BJ (cell line): Measurements from ENCODE around the gene CDH2. TPM values are rescaled to one million over a fixed set of nuclear protein-coding genes. Genes with fewer than 3 reads are reported as not detected.

Experiments
- CTCF ChIA-PET: fragments of 350-600 bp; formaldehyde crosslinking; extraction: SDS; loops from one replicate; lab custom pipeline; 2021; ENCODE audit warnings: antibody characterized with exemption, inconsistent platforms; lab: Yijun Ruan, JAX
- POLR2A ChIA-PET: fragments of 300-600 bp; sonication (Branson Sonifier 250); formaldehyde crosslinking; extraction: SDS; loops from one replicate; lab custom pipeline; 2021; ENCODE audit warnings: antibody characterized with exemption; lab: Charles Lee
- DNase-seq: peaks from one replicate; pipeline ENCODE4 v3.0.0-alpha.2; 2011; ENCODE audit warnings: low read depth
- H3K27me3 ChIP-seq: 2 replicates; pipeline ENCODE4 v1.6.0; 2011; ENCODE audit warnings: low read length; ENCODE audit not compliant: control insufficient read depth, insufficient read depth
- H3K36me3 ChIP-seq: 2 replicates; pipeline ENCODE4 v1.5.1; 2011; ENCODE audit warnings: low read length; ENCODE audit not compliant: control insufficient read depth, insufficient read depth
- H3K4me3 ChIP-seq: 2 replicates; pipeline ENCODE4 v1.5.1; 2011; ENCODE audit warnings: low read depth, mild to moderate bottlenecking, control low read depth, low read length
- CTCF ChIP-seq: IDR thresholded peaks from 2 replicates; pipeline ENCODE4 v1.5.1; 2011; ENCODE audit warnings: low read depth, mild to moderate bottlenecking, control low read depth, inconsistent platforms, low read length, moderate library complexity; ENCODE audit not compliant: insufficient read depth
- polyA plus RNA-seq: library from polyadenylated mRNA; depleted of rRNA; stranded (reverse); fragments of >200 nt; gene quantifications from 2 replicates; pipeline ENCODE4 v1.2.3, GENCODE V29; 2011

Gene CDH2
- polyA plus RNA-seq, 1 experiment, result 180 TPM

DNA sequence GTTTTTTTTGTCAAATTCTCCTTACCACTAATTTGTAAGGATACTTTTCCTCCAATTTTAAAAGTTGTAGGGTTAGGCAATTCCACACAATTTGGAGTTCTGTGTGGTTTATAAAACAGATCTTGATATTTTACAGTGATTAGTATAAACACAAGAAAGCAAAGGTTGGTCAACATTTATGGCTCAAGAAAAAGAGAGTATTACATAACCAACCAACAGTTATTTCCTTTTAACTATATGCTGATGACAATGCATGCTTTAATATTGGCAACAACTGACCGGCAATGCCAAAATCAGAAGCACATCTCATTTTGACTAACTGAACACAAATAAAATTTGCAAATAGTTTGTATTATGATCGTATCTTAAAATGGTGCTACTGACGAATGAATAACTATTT, 137.2 kb downstream of the CDH2 start:
- DNase-seq, result no peak
- TF ChIP-seq CTCF, result no peak
- CTCF ChIA-PET, result interaction anchor here (0.7 kb wide), 1 partner anchor 75 kb away, joined by 3 read pairs; no protein-coding TSS in a partner anchor
- POLR2A ChIA-PET, result no interaction called here
- H3K27me3 ChIP-seq, result no peaks in the 10 kb centered on the region
- no peak overlapping the region for H3K4me3 ChIP-seq
- no peaks in the 10 kb centered on the region for H3K36me3 ChIP-seq

GRCh38 chr18:28039078-28039477, 137.9 kb downstream of the CDH2 start:
- POLR2A ChIA-PET, result no interaction called here
- H3K4me3 ChIP-seq, result no peak overlapping the region
- H3K36me3 ChIP-seq, result no peaks in the 10 kb centered on the region
- no peak for DNase-seq
- TF ChIP-seq CTCF, result no peak
- no peaks in the 10 kb centered on the region for H3K27me3 ChIP-seq
- CTCF ChIA-PET, result interaction anchor here (0.7 to 1.2 kb wide), 2 partner anchors 11 to 76 kb away, joined by 3 read pairs; no protein-coding TSS in a partner anchor

- Histone ChIP-seq H3K27me3 (no peaks in the 10 kb centered on the region), H3K36me3 (no peaks in the 10 kb centered on the region), H3K4me3 (no peak overlapping the region)
- ChIA-PET POLR2A (no interaction called here), CTCF (no interaction called here)
- TF ChIP-seq CTCF, result no peak
- DNase-seq, result no peak
Observed at GRCh38 chr18:28036488-28036887, 140.4 kb downstream of the CDH2 start.

DNA sequence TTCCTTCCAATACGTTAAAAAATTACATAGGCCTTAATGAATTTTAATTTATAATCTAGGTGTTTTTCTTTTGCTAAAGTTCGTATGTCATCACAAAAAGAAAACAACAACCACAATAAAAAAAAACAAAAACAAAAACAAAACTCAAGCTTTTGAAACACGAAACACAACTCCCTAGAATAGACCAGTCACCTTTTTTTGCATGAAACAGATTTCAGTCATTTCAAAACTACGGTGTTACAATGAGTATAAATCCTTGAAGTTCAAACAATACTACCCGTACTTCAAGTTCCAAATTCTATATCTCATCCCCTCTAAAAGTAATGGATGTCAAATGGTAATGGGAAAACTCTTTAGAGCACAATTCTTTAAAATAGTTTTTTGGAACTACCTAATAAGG, 142.4 kb downstream of the CDH2 start:
- no peaks in the 10 kb centered on the region for H3K36me3 ChIP-seq
- no peak for TF ChIP-seq CTCF
- no peaks in the 10 kb centered on the region for H3K27me3 ChIP-seq
- no peak for DNase-seq
- no peak overlapping the region for H3K4me3 ChIP-seq
- POLR2A ChIA-PET, result no interaction called here
- CTCF ChIA-PET, result no interaction called here

- ChIA-PET CTCF (interaction anchor here (0.9 to 1.2 kb wide), 2 partner anchors 18 to 75 kb away, joined by 3 to 7 read pairs; no protein-coding TSS in a partner anchor), POLR2A (no interaction called here)
- Histone ChIP-seq H3K36me3 (no peaks in the 10 kb centered on the region), H3K4me3 (no peak overlapping the region), H3K27me3 (no peaks in the 10 kb centered on the region)
- TF ChIP-seq CTCF, result no peak
- DNase-seq, result no peak
Observed at GRCh38 chr18:28032177-28032576, 144.8 kb downstream of the CDH2 start.
